Neural cell (in vitro differentiated cells): Measurements from ENCODE around the gene TMEM174.

Source experiments
- CTCF ChIP-seq: fragments of 450-650 bp; IDR thresholded peaks from 2 replicates; pipeline ENCODE4 v1.5.1; 2014; ENCODE audit warnings: antibody characterized with exemption, mild to moderate bottlenecking, moderate library complexity; ENCODE audit not compliant: poor library complexity, severe bottlenecking
- EP300 ChIP-seq: fragments of 450-650 bp; conservative IDR thresholded peaks from 2 replicates; pipeline ENCODE4 v1.6.1; 2014; ENCODE audit warnings: antibody characterized with exemption, mild to moderate bottlenecking, moderate library complexity; ENCODE audit not compliant: poor library complexity, severe bottlenecking
- POLR2AphosphoS5 ChIP-seq: IDR thresholded peaks from 2 replicates; pipeline ENCODE4 v1.6.1; 2012
- RAD21 ChIP-seq: fragments of 450-650 bp; conservative IDR thresholded peaks from 2 replicates; pipeline ENCODE4 v1.6.1; 2014; ENCODE audit warnings: antibody characterized with exemption, mild to moderate bottlenecking, moderate library complexity
- REST ChIP-seq: IDR thresholded peaks from 2 replicates; pipeline ENCODE4 v1.6.1; 2012; ENCODE audit warnings: borderline replicate concordance
- SMC3 ChIP-seq: fragments of 450-650 bp; conservative IDR thresholded peaks from 2 replicates; pipeline ENCODE4 v1.6.1; 2014; ENCODE audit warnings: antibody characterized with exemption, mild to moderate bottlenecking, moderate library complexity; ENCODE audit not compliant: poor library complexity
- TAF1 ChIP-seq: IDR thresholded peaks from 2 replicates; pipeline ENCODE4 v1.6.1; 2012; ENCODE audit warnings: low read depth

GRCh38 chr5:73221161-73221560 lies 48.2 kb downstream of the TMEM174 start:
- no peak for TF ChIP-seq CTCF
- no peak for TF ChIP-seq SMC3
- TF ChIP-seq EP300 = no peak
- TF ChIP-seq POLR2AphosphoS5 = no peak
- no peak for TF ChIP-seq REST
- TF ChIP-seq TAF1 = no peak
- TF ChIP-seq RAD21 = no peak
